ELR (cell line): ENCODE measurements around the gene PLEKHM1.
"Not testable (repeated sequence)": the region's sequence is repeated elsewhere in the genome, so short reads cannot be mapped to it uniquely, and the experiment has no call there.

Source experiments
- DNase-seq: peaks from one replicate; pipeline ENCODE4 v3.0.0-alpha.2; 2015; ENCODE audit warnings: low read depth

Gene PLEKHM1

DNA sequence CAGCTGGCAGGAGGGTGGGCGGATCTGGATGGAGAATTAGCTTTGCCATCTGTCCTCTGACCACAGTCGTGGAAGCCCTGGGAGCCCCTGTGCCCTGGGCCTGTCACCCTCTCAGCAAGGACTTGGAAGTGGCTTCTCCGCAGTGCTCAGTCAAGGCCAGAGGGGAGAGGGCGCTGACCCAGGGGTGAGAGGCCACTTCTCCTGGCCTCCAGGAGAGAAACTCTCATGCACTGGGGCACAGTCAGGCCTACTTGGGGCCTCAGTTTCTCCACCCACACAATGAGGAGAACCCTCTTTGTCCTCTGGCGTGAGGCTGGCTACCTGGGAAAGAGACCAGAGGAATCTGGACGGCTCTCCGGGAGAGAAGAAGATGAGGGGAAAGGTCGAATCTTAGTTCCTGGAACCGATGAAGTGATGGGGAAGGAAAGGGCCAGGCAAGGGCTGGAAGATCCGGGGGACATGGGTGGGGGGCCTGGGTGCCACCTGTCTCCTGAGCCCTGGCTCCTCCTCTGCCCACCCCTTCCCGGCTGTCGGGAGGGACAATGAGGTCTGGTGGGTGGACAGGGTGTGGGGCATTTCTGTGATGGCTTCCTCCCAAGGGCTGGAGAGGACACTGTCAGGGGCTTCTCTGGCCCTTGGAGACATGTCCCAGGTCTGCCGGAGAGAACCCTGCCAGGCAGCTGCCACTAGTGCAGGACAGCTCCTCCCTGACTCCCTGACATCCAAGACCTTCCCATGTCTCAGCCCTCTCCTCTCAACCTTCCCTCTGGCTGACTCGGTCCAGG is 48.8 kb downstream of the PLEKHM1 start:
- no peak for DNase-seq

DNA sequence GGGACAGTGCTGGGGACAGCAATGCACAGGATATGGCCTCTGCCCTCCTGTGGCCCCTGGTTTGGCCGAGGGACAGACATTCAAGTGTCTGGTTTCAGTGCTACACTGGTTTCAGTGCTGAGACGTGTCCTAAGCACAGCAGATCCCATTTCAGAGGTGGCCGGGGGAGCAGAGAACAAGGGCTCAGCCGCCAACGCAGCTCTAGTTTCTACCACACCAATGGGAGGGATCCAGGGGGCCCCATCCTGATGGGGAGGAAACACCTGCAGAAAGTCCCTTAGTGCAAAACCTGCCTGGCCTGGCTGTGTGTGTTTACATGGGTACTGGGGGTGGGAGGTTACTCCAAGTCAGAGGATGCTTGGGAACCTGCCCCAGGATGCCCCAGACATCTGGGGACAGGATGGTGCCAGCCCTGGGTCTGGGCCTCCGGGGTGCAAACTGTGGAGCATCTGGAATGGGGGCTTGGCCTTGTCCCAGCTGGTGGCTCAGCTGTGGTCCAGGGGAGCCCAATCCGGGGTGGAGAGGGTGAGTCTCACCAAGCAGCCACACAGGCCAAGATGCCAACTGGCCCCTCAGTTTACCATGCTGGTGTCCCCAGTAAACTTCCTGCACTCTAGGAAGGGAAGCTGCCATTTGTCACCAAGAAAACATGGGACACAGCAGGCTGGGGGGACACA is 49.5 kb downstream of the PLEKHM1 start:
- not testable (repeated sequence) for DNase-seq

DNA sequence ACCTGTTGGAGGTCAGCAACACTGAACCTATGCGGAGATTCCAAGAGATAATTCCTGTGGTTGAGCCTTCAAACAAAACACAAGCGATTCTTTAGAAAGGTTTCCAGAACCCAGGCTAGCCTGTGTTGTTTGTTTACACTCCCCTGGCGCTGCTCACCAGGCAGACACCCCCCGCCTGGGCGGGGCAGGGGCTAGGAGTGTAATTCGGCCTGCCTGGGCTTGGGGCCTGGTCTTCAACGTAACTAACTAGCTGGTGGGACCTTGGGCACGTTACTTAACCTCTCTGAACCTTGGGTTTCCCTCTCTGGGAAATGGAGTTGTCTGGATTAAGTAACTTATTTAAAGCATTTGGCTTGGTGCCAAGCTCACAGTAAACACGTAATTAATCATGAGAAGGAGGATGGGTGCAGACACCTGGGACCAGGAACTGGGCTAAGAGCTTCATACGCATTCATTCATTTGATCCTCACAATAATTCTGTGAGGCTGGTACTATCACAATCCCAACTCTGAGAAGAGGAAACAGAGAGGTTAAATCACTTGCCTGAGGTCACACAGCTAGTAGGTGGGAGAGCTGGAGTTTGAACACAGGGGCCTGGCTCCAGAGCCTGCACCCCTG is 50.3 kb downstream of the PLEKHM1 start:
- no peak for DNase-seq

DNA sequence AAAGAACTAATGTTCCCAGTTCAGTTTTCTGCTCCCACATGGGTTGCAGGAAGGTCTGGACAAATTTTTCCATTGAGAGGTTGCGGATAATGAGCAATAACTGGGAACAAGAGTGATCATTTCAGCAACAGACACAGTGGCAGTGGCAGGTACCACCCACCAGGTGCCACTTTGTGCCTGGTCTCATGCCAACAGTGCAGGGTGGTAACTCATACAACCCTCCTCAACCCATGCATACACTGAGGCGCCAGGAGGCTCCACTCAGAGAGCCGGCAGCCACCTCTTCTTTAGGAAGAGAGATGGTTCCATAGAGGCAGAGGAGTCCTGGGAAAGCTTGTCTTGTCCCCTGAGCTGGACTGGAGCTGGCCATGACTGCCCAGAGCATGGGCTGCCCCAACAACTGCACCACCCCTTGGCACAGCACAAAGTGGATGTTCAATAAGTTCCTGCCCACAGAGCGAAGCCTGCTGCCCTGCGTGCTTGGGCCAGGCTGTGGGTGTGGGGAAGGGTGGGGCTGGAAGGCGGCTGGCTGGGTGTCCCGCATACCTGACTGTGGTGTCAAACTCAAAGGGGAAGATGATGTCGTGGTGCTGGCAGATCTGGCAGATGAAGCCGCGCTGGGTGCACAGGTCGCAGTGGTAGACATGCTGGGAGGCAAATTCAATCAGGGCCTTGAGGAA is 51.5 kb downstream of the PLEKHM1 start:
- no peak for DNase-seq

DNA sequence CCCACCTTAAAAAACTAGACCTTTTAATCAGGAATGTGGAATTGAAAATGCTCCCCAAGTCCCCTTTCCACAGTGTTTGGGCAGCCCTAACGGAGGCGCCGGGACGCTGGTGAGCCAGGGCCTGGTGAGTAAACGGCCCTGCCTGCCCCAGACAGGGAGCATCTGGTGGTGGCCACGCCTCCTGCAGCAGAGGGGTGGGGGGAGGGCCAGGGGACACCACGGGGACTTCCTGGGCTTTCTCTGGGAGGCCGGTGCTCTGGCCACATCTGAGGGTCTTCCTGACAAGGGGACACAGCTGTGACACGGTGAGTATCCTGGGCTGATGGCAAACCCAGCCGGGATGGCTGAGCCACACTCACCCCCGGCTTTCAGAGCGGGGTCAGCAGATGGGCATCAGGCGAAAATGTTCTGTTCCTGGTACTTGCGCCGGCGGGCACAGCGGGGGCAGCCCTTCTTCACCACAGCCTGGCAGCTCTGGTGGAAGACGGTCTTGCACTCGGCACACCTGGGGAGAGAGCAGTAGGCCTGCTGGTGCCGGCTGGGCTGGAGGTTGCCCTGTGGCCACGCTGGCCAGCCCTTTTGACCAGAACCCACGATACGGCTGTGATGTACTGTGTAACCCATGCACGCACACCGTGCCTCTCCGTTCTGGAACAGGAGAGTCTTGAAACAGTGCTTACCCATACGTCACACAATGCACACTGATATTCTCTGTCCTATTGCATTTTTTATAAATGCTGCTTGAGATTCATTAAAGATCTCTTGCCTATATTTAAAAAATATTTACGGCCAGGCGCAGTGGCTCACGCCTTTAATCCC is 52.8 kb downstream of the PLEKHM1 start:
- no peak for DNase-seq

DNA sequence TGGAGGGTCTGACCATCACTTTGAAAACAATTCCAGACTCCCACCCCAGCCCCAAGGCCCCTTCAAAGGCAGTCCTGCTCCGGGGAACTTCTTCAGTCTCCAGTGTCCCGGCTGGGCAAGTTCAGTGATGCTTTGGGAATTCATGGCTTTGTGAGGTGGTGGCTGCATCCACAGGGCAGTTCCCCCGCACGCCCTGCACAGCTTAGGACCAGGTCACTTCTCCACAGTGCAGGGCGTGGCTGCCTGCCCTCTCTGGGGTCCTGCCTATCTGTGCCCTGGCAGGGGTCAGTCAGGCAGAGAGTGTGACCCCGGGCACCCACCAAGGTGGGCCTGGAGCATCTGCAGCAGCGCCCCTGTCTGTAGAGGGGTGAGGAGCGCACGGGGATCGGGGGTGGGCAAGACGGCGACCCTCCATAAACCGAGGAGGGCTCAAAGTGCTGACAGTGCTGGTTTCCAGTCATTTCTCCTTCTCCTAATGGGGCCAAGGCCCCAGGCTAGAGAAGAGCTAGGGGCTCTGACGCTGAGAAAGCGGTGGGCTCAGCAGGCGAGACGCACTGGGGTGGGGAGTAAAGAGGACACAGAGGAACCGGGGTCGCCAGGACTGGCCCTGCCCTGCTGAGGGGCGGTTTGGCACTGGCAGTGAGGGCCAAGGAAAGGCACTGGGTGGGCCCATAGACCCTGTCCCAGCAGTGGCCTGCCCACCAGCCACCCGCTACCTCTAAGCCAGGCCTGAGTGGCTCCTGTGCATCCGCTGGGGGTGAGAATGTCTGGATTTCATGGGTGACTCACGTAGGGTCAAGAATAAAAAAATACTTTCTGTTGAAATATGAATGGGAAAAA is 53.7 kb downstream of the PLEKHM1 start:
- DNase-seq: no peak

DNA sequence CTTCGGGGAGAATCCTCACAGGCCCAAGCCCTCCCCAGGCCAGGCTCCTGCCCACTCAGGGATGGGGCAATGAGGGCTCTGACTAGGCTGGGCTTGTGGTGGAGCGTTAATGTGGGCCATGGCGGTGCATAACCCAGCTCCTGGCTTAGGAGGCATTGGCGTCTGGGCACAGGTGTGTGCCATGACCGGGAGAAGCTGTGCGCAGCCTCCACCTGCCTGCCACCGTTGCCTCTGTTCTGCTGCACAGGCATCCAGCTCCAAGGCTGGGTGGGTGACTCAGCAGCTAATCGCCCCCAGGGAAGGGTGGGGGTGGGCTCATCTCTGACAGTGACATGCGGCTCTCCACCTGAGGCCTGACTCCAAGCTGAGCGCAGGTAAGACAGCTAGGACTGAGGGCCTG is 54.4 kb downstream of the PLEKHM1 start:
- no peak for DNase-seq

DNA sequence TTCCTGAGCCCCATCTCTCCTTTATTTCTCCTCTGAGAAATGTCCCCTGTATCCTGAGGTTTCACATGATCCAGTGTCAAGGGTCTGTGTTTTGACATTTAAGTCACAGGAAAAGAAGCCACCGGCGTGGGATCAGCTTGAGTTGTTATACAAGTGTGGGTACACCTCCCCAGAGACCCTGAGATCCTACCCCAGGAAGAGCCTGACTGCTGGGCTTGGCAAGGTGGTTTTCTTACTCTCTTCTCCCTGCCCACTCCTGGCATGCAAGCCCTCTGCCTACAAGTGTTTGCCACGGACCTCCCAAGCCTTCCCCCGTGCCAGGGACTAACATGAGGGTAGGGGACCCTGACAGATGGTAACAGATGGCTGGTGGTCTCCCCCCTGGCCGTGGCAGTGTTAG is 55.0 kb downstream of the PLEKHM1 start:
- no peak for DNase-seq

DNA sequence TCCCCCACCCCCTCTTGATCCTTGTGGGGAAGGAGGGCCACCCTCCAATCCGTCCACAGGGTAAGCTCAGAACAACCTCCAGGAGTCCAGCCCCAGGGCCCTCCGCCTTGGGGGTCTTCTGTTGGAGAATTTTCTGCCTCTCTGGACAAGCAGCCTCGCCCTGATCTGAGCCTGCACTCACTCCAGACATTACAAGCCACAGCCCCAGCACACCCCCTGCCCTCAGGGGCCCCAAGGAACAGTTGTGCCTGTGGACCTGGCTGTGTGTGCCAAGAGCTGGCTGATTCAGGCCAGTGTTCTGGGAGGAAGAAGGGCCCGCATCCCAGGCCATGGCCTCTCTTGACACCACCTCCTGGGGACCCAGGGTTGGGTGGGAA is 57.4 kb downstream of the PLEKHM1 start:
- DNase-seq: no peak

DNA sequence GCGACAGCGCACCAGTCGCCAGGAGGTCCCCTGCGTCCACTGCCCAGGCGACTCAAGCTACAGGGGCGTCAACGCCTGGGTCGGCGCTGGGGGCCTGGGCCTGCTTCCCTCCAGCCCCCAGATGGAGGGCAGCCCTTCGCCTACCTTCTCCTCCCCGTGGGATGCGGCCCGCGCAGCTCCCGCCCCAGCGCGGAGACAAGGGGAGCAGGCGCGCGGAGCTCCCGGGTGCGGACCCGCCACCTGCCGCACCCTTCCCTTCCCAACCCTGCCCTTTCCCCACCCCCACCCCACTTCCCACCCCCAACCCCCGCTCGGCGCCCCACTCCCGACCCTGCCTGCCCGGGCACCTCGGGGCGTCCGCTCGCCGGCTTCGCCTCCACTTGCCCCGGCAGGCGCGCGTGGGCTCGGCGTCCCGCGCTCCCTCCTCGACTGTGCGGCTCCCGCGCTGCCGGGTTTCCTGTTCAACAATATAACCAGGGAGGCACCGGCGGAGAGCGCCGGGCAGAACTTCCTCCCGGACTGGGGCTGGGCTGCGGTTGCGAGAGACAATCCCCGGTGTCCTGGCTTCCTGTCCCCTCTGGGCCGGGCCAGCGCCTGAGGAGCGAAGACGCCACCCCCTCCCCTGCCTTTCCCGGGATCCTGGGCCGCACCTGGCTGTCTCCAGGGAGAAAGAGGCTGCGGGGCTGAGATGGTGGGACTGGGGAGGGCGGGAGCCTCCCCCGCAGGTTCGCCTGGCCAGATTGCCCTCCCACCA is 57.9 kb downstream of the PLEKHM1 start, which contains the start of gene ARHGAP27:
ARHGAP27 (minus strand) TSS at position 466 of the 754 bp plus-strand sequence. CDS start 2,591 bp downstream, outside the sequence.
- DNase-seq: peak; percentile 65

DNA sequence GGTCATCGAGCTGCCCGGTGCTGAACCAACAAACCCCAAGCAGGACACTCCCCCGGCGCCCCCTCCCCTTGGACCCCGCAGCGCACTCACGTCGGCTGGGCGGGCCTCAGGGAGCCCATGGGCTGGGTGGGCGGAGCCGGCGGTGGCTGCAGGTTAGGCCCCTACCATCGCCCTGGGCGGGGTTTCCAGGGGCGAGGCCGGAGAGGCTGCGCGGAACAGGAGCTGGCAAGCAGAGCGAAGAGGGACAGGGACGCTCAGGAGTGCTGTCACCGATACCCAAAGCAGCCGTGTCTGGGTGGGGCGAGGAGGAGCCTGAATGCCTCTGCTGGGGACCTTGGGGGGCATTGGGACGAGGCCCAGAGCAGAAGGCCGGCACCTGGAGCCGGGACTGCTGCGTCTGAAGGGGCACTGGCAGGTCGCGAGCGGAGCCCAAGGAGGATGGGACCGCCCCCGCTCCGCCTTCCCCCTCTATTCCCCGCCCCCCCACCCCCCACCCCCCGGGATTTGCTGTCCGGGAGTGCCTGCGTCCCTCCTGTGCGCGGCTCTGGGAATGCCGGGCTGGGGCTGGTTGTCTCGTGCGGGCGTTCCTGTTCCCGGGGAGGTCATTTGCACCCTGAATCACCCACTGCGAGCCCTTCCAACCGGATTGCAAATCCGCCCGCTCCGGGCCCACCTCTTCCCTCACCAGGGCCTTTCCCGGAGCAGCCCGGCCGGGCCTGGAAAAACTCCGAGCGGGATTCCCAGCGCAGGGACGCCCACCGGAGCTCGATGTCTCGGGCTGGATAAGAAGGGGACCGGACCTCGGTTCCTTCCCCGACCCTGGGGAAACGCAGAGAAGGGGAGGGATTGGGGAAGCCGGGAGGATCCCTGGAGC is 58.8 kb downstream of the PLEKHM1 start:
- DNase-seq: peak; percentile 81

DNA sequence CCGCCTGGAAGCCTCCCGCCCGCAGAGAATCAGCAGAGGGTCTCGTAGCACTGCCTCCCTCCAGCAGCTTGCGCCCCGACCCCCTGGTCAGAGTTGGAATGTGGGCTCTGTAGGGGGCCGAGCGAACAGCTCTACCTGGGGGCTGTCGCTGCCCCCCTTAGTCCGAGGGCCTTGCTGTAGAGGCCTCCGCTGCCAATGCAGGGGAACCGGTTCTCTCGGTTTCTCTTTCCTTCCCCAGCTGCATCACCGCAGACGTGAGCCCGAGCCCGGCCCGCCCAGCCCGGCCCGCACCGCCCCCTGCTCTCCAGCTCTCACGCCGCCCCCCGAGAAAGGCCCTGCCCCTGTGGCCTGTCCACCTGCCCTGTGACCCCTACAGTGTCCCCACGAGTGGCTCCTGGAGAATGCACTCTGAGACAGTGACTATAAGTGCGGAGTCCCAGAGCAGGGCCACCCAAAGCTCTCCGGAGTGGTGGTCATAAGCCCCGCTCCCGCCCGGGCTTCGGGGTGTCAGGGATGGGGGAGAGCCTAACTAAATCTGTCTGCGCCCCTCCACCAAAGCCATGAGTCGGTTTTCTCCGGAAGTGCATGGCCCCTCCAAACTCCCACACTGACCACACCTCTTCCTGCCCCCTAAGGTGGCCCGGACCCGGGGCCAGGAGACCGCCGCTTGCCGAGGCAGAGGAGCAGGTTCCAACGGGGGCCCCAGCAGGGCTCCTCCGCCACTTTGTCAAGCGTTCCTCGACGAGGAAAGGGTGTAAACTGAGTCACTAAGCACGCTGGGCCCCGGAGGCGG is 59.6 kb downstream of the PLEKHM1 start:
- DNase-seq: peak; percentile 53

DNA sequence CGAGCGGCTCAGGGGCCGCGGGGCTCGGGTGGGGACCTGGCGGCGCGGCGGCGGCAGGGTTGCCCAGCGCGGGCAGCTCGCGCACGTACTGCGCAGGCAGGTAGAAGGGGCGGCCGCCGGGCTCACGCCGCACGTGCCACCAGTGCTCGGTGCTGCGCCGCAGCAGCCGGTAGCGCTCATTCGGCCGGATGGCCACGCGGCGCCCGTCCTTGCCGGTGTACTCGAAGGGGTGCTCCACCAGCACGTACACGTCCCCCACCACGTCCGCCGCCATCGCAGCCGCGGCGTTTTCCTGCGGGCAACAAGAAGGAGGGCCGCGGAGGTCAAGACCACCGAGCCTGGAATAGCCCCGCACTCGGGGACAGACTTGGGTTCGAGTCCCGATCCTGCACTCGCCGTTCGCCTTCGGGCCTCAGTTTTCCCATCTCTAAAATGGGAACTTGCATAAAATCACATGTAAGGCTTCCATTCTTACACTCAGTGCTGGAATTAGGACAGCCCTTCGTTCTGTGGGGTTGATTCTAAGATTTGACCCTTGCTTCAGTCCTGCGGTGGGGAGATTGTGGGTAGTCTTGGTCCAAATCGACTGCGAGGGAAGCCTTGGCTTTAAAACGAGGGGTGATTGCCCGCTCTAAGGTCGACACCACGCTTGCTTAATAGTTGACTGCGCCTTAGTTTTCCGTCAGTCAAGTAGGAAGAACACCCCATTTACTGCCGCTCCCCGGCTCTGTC is 60.3 kb downstream of the PLEKHM1 start:
- DNase-seq: no peak

DNA sequence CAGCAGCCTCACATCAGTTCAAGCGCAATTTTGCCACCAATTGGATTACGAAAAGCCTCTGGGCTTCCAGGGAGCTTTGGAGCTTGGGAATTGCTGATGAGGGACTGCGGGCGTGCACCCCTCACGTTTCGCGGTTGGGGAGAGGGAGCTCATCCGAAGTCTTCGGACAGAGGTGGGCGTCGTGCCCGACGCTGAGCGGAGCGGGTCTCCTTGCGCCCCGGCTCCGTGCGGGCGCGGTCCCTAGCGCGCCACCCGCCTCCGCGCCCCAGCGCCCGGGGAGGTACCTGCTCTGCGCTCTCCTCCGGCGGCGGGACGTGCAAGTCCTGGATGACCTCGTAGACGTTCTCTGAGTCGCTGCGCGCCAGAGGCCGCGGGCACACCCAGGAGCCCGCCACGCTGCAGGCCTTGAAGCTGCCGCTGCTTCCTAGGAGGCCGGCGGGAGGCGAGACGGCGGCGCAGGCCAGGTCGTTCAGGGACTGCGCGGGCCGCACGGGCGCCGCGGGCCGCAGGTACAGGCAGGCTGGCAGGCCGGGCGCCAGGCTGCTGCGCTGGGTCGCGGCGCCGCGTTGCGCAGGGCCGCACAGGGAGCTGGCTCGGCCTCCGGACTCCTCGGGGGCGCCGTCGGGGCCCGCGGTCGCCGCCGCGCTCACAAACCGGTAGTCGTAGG is 61.0 kb downstream of the PLEKHM1 start:
- no peak for DNase-seq

DNA sequence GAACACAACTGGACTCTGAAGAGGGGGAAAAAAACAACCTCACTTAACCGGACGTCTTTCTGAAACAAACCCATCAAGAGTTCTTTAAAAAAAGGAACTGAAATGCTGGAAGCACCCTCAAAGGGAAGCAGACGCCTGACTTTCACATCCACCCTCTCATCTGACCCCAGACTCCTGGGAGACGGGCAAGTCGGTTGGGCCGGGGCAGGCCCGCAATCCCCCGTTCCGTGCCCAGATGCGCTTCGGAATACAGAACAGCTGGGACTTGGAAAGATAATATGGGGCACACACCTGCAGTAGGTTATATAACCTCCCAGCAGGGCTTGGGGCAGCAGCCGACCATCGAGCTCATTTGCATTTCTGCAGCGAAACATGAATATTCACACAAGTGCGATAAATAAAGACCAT is 61.6 kb downstream of the PLEKHM1 start:
- no peak for DNase-seq

DNA sequence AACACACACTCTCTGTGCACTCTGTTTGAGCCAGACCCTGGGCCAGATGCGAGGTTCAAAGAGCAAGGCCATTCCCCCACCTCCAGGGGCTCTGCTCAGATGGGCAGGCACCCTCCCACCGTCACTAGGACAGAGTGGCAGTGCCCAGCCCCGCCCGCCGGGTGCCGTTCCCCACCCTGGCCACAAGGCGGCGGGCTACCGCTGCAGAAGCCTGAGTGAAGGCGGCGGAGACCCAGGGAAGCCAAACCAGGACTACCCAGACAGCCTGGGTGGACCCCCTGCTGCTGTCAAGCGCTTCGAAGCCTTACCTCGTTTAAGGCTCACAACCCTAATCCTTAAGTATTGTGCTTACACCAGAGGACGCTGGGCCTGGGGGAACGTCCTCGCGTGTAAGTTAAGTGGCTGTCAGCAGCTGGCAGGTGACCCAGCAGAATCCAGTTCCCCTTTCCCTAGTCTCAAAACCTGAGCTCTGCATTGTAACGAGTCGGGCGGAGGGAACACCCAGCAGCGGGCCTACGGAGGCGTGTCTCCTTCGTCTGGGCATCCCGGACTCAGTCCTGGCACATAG is 62.4 kb downstream of the PLEKHM1 start:
- peak; percentile 78 for DNase-seq
